GM19455 (cell line): ENCODE data around the gene MUS81.
"Not testable (repeated sequence)": the region's sequence is repeated elsewhere in the genome, so short reads cannot be mapped to it uniquely, and the experiment has no call there.

ENCODE experiments used
- ATAC-seq: cut with Tn5 transposase; IDR thresholded peaks from one replicate; pipeline ENCODE4 v1.9.1; 2021; ENCODE audit not compliant: unreplicated experiment

MUS81 gene

GRCh38 chr11:65847746-65848145, 12.5 kb upstream of the MUS81 start:
- no peak for ATAC-seq

- not testable (repeated sequence) for ATAC-seq
Measured at GRCh38 chr11:65848693-65849092, 11.5 kb upstream of the MUS81 start.

- ATAC-seq, result no peak
Measured at GRCh38 chr11:65849366-65849765, 10.9 kb upstream of the MUS81 start.

- ATAC-seq, result no peak
Measured at GRCh38 chr11:65849771-65850216, 10.4 kb upstream of the MUS81 start.

- ATAC-seq, result no peak
Measured at GRCh38 chr11:65850217-65851082, 9.8 kb upstream of the MUS81 start.

GRCh38 chr11:65851083-65851579, 9.1 kb upstream of the MUS81 start:
- no peak for ATAC-seq

GRCh38 chr11:65851811-65852507, 8.3 kb upstream of the MUS81 start:
- ATAC-seq, result no peak

GRCh38 chr11:65852508-65853245, 7.6 kb upstream of the MUS81 start:
- no peak for ATAC-seq

- ATAC-seq, result no peak
Measured at GRCh38 chr11:65853246-65853979, 6.8 kb upstream of the MUS81 start.

GRCh38 chr11:65854161-65854592, 6.1 kb upstream of the MUS81 start:
- no peak for ATAC-seq

GRCh38 chr11:65854852-65855837, 5.1 kb upstream of the MUS81 start:
- ATAC-seq, result no peak

GRCh38 chr11:65855927-65856363, 4.3 kb upstream of the MUS81 start:
- ATAC-seq, result no peak

- ATAC-seq, result peak; percentile 21
Measured at GRCh38 chr11:65856689-65857499, 3.3 kb upstream of the MUS81 start.

- ATAC-seq, result peak; percentile 1
Measured at GRCh38 chr11:65857500-65857852, 2.8 kb upstream of the MUS81 start.

GRCh38 chr11:65857853-65858680, 2.2 kb upstream of the MUS81 start, which contains the start of gene CFL1:
CFL1 (minus strand) TSS chr11:65858180; CDS start chr11:65858099, 81 bp downstream.
- ATAC-seq, result peak; percentile 45

- no peak for ATAC-seq
Measured at GRCh38 chr11:65858681-65859087, 1.5 kb upstream of the MUS81 start.

GRCh38 chr11:65859095-65859811, 980 bp upstream of the MUS81 start:
- ATAC-seq, result peak; percentile 44
